Gastroesophageal sphincter (tissue), 3 donors: ENCODE data around the gene SETD5.

Experiments used
- POLR2AphosphoS5 ChIP-seq: sonication (generic); formaldehyde crosslinking; IDR thresholded peaks from one replicate; pipeline ENCODE4 v1.6.1; 2017; ENCODE audit warnings: antibody characterized with exemption
- TF ChIP-seq, protein P1 (sequence below), 4 experiments: fragments of 200-600 bp in 2 of 4; fragments of 450-650 bp in 2 of 4; sonication (generic) in 1 of 4; IDR thresholded peaks; one replicate each; pipeline ENCODE4 v1.5.1; 2017 to 2019; ENCODE audit warnings: antibody characterized with exemption in 4 of 4, mild to moderate bottlenecking in 2 of 4, moderate library complexity in 2 of 4

DNA sequence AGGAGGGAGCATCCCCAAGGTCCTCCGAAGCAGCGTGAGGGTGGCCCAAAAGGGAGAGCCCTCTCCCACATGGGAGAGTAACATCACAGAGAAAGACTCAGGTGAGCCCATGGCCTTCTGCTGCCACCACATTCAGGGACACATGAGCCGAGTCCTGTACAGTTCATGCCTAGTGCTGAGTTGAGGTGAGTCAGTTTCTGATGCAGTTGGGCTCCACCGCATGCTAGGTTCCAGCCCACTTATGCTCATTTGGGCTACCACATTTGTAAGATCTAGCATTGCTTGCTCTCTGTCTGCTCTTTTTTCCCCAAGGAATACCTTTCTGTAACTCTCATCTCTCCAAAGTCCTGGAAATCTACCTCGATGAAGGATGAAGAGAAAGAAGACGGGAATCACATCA lies 77.1 kb downstream of the SETD5 start:
- TF ChIP-seq, protein P1, sequence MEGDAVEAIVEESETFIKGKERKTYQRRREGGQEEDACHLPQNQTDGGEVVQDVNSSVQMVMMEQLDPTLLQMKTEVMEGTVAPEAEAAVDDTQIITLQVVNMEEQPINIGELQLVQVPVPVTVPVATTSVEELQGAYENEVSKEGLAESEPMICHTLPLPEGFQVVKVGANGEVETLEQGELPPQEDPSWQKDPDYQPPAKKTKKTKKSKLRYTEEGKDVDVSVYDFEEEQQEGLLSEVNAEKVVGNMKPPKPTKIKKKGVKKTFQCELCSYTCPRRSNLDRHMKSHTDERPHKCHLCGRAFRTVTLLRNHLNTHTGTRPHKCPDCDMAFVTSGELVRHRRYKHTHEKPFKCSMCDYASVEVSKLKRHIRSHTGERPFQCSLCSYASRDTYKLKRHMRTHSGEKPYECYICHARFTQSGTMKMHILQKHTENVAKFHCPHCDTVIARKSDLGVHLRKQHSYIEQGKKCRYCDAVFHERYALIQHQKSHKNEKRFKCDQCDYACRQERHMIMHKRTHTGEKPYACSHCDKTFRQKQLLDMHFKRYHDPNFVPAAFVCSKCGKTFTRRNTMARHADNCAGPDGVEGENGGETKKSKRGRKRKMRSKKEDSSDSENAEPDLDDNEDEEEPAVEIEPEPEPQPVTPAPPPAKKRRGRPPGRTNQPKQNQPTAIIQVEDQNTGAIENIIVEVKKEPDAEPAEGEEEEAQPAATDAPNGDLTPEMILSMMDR (IDR thresholded peaks at IDR 0.05) = no peak
- TF ChIP-seq POLR2AphosphoS5 = no peak
